ENCODE data around the gene SMIM45.
"Not testable (repeated sequence)": the region's sequence is repeated elsewhere in the genome, so short reads cannot be mapped to it uniquely, and the experiment has no call there.

SMIM45 gene

GRCh38 chr22:41947424-41948080 is 4.4 kb upstream of the SMIM45 start:
- no peaks in the 10 kb centered on the region for H3K27me3 ChIP-seq
- H3K27ac ChIP-seq, result no peak overlapping the region
- peak overlapping the region; percentile 73 to 79 for H3K4me3 ChIP-seq (ENCODE audit: low read depth in 1 of 2, low read length in 1 of 2)
- H3K9me3 ChIP-seq, result no peaks in the 10 kb centered on the region
- no peaks in the 10 kb centered on the region for H3K36me3 ChIP-seq
- TF ChIP-seq CTCF (IDR thresholded peaks at IDR 0.05), result no peak
- peaks cover 18% of the 10 kb centered on the region in 2 experiments for H3K4me1 ChIP-seq (ENCODE audit: control insufficient read depth in 1 of 2, insufficient read depth in 1 of 2, low read depth in 1 of 2, low read length in 1 of 2)

GRCh38 chr22:41948142-41948541 is 3.8 kb upstream of the SMIM45 start:
- H3K9me3 ChIP-seq, result no peaks in the 10 kb centered on the region
- H3K4me1 ChIP-seq (ENCODE audit: control insufficient read depth in 1 of 2, insufficient read depth in 1 of 2, low read depth in 1 of 2, low read length in 1 of 2), result peaks cover 18% of the 10 kb centered on the region in 2 experiments
- H3K27me3 ChIP-seq, result no peaks in the 10 kb centered on the region
- no peak overlapping the region for H3K27ac ChIP-seq
- no peaks in the 10 kb centered on the region for H3K36me3 ChIP-seq
- no peak overlapping the region for H3K4me3 ChIP-seq (ENCODE audit: low read depth in 1 of 2, low read length in 1 of 2)
- no peak for TF ChIP-seq CTCF (IDR thresholded peaks at IDR 0.05)

- peaks cover 18% of the 10 kb centered on the region in 2 experiments for H3K4me1 ChIP-seq (ENCODE audit: control insufficient read depth in 1 of 2, insufficient read depth in 1 of 2, low read depth in 1 of 2, low read length in 1 of 2)
- not testable (repeated sequence) for H3K9me3 ChIP-seq; H3K36me3 ChIP-seq; H3K27me3 ChIP-seq; H3K4me3 ChIP-seq (ENCODE audit: low read depth in 1 of 2, low read length in 1 of 2); H3K27ac ChIP-seq
These were observed 3.0 kb upstream of the SMIM45 start for GRCh38 chr22:41948928-41949296.

GRCh38 chr22:41949297-41949965 is 2.5 kb upstream of the SMIM45 start:
- H3K36me3 ChIP-seq, result no peaks in the 10 kb centered on the region
- no peak overlapping the region for H3K4me3 ChIP-seq (ENCODE audit: low read depth in 1 of 2, low read length in 1 of 2)
- H3K9me3 ChIP-seq, result no peaks in the 10 kb centered on the region
- H3K27me3 ChIP-seq, result no peaks in the 10 kb centered on the region
- H3K4me1 ChIP-seq (ENCODE audit: control insufficient read depth in 1 of 2, insufficient read depth in 1 of 2, low read depth in 1 of 2, low read length in 1 of 2), result peaks cover 18% of the 10 kb centered on the region in 2 experiments
- no peak overlapping the region for H3K27ac ChIP-seq
- TF ChIP-seq CTCF (IDR thresholded peaks at IDR 0.05), result no peak

GRCh38 chr22:41952713-41953112 is 763 bp downstream of the SMIM45 start:
- TF ChIP-seq CTCF (IDR thresholded peaks at IDR 0.05), result no peak
- no peak overlapping the region for H3K4me3 ChIP-seq (ENCODE audit: low read depth in 1 of 2, low read length in 1 of 2)

GRCh38 chr22:41957941-41958556 is 6.1 kb downstream of the SMIM45 start:
- no peaks in the 10 kb centered on the region for H3K9me3 ChIP-seq
- peak overlapping the region in 1 of 2 experiments; percentile 10 for H3K4me3 ChIP-seq (ENCODE audit: low read depth in 1 of 2, low read length in 1 of 2)
- no peak overlapping the region for H3K27ac ChIP-seq

More at GRCh38 chr22:41952713-41953112, 763 bp downstream of the SMIM45 start:
- Histone ChIP-seq H3K4me1 (ENCODE audit: control insufficient read depth in 1 of 2, insufficient read depth in 1 of 2, low read depth in 1 of 2, low read length in 1 of 2) (peaks cover 0 to 5% of the 10 kb centered on the region in 2 experiments), H3K9me3 (no peaks in the 10 kb centered on the region), H3K27ac (no peak overlapping the region), H3K27me3 (peaks cover 5% of the 10 kb centered on the region), H3K36me3 (no peaks in the 10 kb centered on the region)

More at GRCh38 chr22:41957941-41958556, 6.1 kb downstream of the SMIM45 start:
- Histone ChIP-seq H3K27me3 (peaks cover 21% of the 10 kb centered on the region), H3K36me3 (no peaks in the 10 kb centered on the region), H3K4me1 (ENCODE audit: control insufficient read depth in 1 of 2, insufficient read depth in 1 of 2, low read depth in 1 of 2, low read length in 1 of 2) (peaks cover 0 to 8% of the 10 kb centered on the region in 2 experiments)
- peak; percentile 9 for TF ChIP-seq CTCF (IDR thresholded peaks at IDR 0.05)

Data from neutrophil (primary cell).